Stimulated activated CD4-positive, alpha-beta T cell treated with anti-CD3 and anti-CD28 coated beads, Interleukin-15, amount 100 ng/mL, for 1 hour (primary cell): ENCODE measurements around the gene COL4A1.

Experiments used
- DNase-seq, 2 donors: peaks; one replicate each; pipeline ENCODE4 v3.0.0-alpha.2; 2020; ENCODE audit warnings: low read depth in 1 of 2, low spot score in 1 of 2

Gene COL4A1

DNA sequence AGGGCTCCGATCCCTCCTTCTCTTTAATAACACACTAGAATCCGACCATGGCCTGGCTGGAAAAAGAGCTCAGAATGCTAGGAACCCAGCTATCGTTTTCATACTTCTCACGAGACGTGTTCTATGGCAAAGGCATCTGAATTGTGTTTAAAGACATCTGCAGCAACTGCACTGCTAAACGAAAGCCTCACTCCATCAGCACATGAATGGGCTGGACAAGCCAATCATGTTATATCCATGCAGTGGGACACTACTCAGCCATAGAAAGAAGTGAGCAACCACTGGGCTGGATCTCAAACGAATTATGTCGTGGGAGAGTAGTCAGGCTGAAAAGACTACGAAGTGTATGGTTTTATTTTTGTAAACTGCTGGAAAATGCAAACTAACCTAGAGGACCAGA, 136.1 kb downstream of the COL4A1 start:
- no peak for DNase-seq

DNA sequence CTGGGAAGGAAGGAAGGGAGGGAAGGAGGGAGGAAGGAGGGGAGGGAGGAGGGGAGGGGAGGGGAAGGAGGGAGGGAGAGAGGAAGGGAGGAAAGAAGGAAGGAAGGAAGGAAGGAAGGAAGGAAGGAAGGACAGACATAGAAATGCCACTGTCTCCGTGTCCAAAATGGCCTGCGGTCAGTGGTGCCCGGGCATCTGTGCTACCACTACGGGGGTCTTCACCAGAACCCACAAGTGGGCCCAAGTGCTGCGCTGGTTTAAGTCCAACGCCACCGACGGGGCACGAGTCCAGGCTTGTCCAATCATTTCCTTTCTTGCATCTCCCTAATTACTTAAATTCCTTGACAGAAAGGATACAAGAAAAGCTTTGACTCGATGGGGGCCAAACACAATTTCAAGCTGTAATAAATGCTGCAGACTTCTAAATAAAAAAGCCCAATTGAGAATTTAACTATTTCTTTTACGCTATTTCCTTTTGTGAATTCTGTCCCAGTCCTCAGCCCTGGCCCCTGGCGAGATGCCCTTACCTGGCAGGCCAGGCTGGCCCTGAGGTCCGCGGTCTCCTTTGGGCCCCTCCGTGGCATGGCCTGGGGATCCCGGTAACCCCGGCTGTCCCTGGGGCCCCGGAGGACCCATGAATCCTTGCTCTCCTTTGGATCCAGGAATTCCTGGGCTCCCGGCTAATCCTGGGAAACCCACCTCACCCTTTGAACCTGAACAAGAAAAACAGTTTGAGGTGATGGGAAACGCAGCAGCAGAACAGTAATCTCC, 136.8 kb downstream of the COL4A1 start:
- DNase-seq, result no peak

DNA sequence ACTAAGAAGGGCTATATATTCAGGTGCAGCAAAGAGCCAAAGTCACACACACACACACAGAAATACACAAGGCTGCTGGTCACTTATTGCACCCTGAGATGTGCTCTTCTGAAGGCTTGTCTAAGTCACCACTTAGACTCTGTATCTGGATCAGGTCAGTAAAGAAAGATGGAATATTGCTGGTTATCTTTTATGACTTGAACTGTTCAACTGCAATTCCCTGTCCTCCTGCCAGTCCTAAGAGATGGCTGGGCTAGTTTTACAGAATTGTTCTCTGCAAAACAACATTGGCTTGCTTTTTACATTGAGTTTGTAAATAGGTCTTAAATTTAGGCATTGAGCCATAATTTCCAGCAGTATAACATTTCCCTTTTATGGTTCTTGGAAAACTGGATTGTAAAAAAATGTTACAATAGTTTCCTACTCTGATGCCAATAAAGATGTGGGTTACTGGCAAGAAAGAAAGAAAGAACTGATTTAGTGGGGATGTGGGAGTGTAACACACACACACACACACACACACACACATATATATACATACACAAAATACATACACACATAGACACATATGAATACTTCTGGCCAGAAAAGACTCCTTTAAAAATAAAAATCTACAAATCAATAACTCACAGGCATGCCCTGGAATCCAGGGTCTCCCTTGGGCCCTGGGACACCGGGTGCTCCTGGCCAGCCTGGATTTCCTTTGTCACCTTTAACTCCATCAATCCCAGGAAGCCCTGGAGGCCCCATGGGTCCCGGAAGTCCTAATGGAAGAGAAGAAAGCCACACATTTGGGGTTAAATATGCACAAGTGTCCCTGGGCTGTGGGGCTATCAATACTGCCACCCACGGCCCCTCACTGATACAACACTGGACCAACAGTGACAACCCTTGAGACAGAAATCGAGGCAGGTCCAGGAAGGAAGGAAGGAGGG, 137.7 kb downstream of the COL4A1 start:
- DNase-seq, result no peak

DNA sequence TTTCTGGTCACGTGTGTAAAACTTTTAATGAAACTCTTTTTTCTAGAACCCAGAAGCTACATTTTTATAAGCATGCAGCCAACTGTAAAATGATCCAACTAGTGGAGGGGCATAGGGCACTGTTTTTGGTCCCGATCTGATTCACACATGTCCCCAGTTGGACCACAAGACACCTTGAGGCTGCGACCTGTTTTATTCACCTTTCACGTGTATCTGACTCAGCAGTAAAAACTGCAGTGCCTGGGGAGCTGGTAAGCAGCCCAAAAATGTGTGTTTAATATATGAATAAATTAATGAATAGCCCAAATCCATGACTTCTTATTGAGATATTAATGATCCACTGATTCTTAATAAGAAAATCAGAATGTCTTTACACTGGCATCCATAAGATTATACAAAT, 140.4 kb downstream of the COL4A1 start:
- no peak for DNase-seq

DNA sequence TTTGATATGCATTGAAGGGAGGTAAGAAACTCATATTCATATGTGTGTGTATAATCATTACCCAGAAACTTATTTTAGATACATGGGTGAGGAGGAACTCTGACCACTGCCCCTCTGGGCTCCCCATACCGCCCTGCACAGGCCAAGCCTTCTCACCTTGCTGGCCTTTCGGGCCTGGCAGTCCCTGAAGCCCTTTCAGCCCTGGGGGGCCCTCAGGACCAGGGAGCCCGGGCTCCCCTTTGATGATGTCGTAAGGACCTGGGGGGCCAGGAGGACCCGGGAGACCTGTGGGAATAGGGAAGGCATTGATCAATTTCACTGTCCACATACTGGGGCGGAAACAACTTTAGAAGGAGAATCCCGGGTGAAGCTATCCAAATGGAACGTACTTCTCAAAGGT, 142.3 kb downstream of the COL4A1 start:
- DNase-seq, result no peak

DNA sequence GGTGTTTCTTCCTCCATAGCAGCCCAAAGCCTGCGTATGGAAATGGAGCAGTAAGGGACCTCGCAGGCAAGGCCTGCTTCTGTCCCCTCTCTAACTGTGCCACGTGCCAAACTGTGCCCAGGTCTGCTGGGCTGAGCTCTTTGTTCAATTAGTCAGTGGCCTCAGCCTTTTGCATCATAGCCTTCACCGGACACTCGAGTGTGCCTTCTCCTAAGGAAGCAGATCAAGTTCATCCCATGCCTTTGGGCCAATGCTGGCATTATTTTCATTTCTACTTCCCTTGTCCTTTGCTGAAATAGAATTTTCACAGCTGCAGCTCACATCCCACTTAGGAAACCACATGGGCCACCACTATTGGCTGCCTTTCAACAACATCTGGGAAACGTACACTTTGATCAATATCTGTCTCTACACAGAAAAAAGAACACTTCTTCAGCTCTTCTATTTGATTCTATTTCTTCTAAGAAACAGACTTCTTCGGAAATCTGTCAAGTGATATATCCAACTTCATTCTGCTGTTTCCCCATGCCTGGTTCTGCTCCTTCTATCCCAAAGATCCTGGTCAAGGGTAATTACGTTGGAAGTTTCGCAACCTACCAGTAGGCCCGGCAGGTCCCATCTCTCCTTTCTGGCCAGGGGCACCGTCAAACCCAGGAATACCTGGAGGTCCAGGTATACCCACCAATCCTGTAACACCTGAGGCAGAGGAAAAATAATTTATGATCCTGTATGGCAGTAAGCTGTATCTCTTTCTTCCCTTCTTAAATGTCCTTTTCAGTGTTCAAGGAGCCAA, 143.9 kb downstream of the COL4A1 start:
- DNase-seq, result no peak

DNA sequence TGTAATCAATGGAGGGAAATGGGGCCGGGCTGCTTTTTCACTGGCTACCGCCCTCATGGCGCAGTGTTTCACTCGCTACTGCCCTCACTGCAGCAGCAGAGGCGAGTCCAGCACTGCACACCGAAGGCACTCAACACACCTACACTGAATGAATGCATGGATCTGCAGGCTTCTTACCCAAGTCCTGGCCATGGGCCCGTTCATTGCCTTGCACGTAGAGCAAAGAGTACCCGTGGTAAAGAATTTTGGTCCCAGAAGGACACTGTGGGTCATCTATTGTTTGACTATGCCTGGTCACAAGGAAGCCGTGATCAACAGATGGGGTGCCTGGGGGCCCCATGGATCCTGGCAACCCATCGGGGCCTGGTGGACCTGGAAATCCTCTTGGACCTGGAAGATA, 144.9 kb downstream of the COL4A1 start:
- DNase-seq, result no peak

DNA sequence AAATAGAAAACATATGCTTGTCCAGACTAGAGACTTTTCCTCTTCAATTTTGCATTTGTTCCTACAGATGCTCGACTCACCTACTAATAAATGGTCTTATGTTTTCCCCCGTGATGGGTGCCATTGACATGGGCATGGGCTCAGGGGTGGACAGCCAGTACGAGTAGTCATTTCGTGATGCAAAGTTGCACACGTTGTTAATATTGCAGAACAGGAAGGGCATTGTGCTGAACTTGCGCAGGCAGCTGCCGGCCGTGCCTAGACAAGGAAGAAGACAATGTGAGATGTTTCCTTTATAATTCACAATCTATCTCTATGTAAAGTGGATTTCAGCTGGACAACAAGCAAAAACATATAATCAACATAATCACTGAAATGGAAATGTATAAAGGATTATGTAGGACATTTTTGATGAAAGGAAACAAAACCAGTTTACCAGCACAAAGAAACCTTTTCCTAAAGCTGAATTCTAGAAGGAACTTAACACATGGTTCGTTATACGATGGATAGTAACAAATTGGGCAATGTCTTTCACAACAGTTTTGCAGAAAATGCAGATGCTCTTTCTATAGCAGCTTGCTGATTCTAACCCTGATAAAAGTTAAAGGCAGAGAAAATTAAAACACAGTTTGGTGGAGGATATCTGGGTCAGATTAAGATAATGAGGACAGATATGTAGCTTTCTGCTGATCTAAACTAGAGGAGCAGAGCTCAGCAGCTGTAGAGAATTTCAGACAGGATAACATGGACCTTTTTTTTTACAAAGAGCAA, 145.7 kb downstream of the COL4A1 start:
- DNase-seq, result no peak

DNA sequence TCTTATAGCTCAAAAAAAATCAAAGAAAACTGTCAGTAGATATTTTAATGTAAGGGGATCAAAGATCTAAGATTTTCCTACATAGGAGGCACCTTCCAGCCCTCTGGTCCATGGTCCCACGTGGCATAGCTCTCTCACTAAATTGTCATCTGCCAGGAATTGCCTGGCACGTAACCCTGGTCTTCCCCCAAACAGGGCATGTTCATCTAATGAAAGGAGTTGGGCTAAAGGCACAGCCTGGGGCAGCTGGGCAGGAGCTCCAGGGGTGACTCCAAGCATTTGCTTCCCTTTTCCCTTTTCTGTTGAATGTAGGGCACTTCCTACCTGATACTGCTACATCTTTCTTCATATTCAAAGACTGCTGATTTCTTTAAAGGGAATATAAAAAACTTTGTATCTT, 148.7 kb downstream of the COL4A1 start:
- DNase-seq, result no peak

DNA sequence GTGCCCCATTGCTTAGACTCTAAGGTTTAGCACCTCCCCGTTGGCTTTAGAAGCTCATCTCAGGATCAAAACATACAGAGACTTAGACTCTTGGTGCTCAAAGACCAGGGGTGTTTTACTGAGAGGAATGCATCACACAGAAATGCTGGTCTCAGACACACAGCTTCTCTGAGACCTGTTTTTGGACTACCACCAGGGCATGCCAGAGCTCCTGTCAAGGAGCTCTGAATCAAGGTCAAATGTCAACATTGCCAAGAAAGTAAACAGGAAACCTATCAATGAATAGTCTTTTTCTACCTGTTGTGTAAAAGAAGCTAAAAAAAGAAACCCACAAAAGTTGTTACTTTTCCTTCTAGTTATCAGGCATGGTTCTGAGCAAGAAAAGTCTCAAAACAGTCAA, 149.2 kb downstream of the COL4A1 start:
- DNase-seq, result no peak

DNA sequence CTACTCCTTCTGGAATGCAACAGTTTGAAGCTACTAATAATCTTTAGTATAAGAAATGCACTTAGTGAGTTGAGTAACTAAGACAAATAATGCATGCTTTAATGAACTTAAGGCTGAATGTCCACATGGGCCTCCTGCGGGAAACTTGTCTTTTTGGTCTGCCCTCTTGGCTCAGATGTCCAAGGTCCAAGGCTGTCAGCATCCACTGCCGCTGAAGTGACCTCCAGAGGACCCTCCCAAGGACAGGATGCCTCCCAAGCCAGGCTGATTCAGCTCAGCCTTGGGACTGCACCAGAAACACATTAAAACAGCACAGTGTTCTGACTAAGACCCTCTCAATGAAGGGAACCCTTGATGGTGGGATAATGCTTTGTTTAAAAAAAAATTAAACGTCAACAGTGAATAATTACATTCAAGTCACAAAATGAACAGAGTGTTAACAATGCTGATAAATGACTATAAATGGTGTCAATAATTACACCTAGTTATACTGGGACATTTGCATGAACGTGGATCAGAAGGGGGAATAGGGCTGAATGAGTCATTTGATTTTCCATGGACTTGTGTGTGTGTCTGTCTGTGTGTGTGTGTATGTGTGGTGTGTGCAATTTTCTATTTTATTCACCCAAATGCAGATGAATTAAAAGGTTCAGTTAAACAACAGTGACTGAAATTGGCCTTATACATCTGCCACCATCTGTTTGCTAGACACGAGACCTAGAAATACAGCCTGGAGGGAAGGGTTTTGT, 150.5 kb downstream of the COL4A1 start:
- DNase-seq, result no peak

DNA sequence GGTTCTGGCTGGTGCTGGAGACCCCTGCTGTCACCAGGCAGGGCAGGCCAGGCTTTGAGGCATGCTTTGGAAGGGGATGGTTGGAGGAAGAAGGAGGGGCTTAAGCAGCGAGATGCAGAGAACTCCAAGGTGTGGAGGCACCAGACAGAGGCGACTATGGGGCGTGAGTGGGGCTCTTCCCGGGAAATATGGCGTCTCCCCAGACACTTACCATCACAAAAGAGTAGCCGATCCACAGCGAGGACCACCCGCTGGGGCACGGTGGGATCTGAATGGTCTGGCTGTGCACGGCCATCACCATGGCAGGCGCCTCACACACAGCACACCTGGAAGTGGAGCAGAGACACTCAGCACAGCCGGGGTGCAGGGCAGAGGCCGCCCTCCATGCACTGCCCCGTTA, 151.9 kb downstream of the COL4A1 start:
- DNase-seq, result no peak

DNA sequence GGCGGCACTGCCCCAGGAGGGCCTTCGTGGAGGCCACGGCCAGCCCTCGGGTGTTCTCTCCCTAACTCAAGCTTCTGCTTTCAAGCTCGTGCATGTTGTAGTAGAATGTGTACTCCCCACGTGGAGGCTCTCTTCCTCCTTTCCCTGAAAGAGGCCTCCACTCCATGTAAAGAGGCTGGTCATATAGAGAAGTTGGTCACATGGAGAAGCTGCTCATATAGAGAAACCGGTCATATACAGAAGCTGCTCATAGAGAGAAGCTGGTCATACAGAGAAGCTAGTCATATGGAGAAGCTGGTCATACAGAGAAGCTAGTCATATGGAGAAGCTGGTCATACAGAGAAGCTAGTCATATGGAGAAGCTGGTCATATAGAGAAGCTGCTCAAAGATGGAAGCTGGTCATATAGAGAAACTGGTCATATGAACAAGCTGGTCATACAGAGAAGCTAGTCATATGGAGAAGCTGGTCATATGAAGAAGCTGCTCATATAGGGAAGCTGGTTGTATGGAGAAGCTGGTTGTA, 152.5 kb downstream of the COL4A1 start:
- DNase-seq, result no peak

DNA sequence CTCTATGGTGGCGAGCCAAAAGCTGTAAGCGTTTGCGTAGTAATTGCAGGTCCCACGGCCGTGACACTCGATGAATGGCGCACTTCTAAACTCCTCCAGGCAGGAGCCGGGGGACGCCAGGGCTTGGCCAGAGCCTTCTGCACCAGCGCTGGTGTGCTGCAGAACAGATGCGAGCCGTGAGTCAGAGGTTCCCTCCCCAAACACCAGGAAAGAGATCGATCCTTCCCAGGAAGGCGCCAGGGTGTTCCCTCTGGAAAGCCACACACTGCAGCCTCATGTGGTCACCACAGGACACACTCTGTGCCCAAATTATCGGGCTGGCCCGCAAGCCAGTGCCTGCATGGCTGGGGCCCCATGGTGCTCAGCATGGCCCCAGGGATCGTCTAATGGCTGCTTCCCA, 154.6 kb downstream of the COL4A1 start:
- DNase-seq, result no peak

DNA sequence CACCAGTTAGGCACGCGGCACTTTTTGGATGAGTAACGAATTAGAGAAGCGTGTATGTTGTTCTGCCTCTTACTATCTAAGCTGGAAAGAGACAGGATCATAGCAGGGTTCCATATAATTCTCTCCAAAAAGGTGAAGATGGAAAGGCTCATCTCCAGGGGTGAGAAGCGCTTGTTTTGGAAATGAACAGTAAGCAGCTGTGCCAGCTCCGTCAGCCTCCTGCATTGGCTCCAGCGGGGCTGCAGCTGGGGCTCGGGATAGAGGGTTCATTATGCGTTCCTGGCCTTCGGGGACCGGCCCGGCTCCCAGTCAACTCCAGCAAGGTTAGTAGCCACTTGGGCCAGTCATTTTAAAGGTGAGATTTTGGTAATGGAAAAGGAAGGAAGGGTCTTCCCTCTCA, 155.5 kb downstream of the COL4A1 start:
- no peak for DNase-seq

DNA sequence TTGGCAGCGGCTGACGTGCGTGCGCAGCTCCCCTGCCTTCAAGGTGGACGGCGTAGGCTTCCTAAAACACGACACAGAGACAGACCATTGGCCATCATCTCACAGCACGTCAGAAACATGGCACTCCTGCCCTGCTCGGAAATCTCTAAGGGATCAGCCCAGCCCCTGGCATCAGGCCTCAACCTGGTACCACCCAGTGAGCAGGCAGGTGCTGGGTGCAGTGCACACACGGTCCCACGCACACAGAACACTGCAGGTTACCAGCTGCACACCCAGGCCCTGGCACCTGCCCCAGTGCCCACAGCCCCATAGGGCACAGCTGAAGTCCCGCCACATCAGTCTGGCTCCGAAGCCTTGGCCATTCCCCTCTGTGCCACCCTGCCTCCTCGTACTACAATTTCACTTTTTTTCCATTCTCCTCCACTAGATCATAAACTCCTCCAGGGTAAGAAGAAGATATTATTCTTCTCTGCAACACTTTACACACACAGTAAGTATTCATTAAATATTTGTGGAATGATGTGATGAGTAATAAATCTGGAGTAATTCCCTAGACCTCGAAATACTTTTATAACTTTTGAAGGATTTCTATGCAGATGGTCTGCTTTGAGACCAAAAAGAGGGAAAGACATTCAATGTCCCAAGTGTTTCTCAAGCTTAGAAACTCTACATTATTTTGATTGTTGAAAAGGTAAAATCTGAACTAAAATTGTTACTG, 156.4 kb downstream of the COL4A1 start:
- no peak for DNase-seq

DNA sequence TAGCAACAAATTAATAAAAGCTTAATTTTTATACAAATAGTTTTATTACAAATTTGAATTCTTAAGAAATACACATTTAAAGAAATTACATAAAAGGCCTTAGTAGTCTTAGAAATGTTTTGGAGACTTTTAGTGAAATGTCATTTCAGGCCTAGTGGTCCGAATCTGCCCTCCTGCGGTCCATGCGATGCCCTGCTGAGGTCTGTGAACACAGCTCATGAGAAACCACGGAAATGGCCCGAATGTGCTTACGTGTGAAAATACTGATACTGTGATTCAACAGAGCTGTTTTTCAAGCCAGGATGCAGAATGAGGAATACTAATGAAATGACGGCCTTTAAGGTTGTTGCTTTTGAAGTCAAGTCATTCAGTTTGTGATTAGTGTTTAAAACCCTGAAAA, 157.9 kb downstream of the COL4A1 start:
- DNase-seq, result no peak

DNA sequence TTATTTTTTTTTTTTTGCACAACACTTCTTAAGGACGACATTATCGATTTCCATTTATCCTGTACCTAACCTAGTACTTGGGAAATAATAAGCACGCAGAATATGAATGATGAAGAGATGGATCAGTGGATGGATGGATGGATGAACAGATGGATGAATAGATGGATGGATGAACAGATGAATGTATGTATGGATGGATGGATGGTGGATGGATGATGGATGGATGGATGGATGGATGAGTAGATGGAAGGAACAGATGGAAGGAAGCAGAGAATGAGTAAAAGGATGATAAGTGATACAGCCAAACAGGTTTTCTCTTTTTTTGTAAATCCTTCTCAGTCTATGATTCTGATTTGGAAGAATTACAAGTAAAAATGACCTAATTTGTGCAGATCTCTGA, 166.9 kb downstream of the COL4A1 start:
- no peak for DNase-seq

DNA sequence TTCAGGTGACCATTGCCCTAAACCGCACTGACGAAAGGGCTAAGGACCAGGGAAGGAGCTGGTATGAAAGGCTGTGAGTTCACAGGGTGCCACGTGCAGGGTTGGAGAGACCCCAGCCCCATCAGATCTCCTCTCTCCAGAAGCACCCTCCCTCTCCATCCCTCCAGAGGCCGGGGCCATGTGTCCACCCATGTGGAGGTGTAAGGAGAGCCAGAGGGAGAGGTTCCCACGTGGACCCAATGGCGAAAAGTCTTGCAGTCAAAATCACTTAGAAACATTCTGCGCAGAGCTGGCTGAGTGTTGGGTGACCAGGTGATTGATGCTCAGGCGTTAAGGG, 168.3 kb downstream of the COL4A1 start:
- DNase-seq, result no peak
